GM12878 (cell line): ENCODE data around the gene NPNT. TPM values are rescaled to one million over a fixed set of nuclear protein-coding genes. Genes with fewer than 3 reads are reported as not detected.

Experiments used
- ATAC-seq: fragments of 200-7000 bp; cut with Tn5 transposase; 3 replicates; pipeline ENCODE4 v1.9.1; 2020; ENCODE audit warnings: mild to moderate bottlenecking, moderate library complexity
- BruUV-seq: library from RNA; stranded (reverse); fragments of 400-500 nt; replicated peaks from 2 replicates; lab custom pipeline; 2021; lab: Mats Ljungman, UMichigan
- CTCF ChIA-PET: fragments of 300-600 bp; sonication (Branson Sonifier 250); formaldehyde crosslinking; extraction: SDS; loops from one replicate; lab custom pipeline; 2021; ENCODE audit warnings: inconsistent platforms; lab: Yijun Ruan, JAX
- POLR2A ChIA-PET: fragments of 350-600 bp; formaldehyde crosslinking; extraction: SDS; loops from one replicate; lab custom pipeline; 2021; ENCODE audit warnings: inconsistent platforms; lab: Charles Lee
- RAD21 ChIA-PET: fragments of 300-600 bp; sonication (Branson Sonifier 250); formaldehyde crosslinking; loops from one replicate; lab custom pipeline; 2023; ENCODE audit warnings: antibody characterized with exemption; ENCODE audit not compliant: unreplicated experiment; lab: Charles Lee
- SMC1A ChIA-PET: fragments of 300-600 bp; sonication (Branson Sonifier 250); formaldehyde crosslinking; loops from one replicate; lab custom pipeline; 2023; ENCODE audit not compliant: unreplicated experiment, uncharacterized antibody; lab: Charles Lee
- DNase-seq: peaks from one replicate; pipeline ENCODE4 v3.0.0-alpha.2; 2011; ENCODE audit warnings: low read depth, low spot score
- FAIRE-seq: peaks from 3 replicates; lab custom pipeline; 2011; peaks lifted over from hg19 to GRCh38; lab: Jason Lieb, UNC
- H2AFZ ChIP-seq: 2 replicates; pipeline ENCODE4 v1.6.0; 2011; ENCODE audit warnings: low read depth, low read length, control low read depth; ENCODE audit not compliant: control insufficient read depth
- H3K27ac ChIP-seq: 2 replicates; pipeline ENCODE4 v1.5.1; 2011; ENCODE audit warnings: control low read depth; ENCODE audit not compliant: control insufficient read depth, insufficient read depth
- H3K27me3 ChIP-seq, 2 experiments: replicated peaks in 1 of 2; 2 replicates each; pipeline versions ENCODE4 v1.6.0 to v1.6.1; 2011; ENCODE audit warnings: low read length in 1 of 2; ENCODE audit not compliant: control insufficient read depth in 2 of 2, insufficient read depth in 2 of 2
- H3K36me3 ChIP-seq, 2 experiments: 2 replicates each; pipeline ENCODE4 v1.5.1; 2011; ENCODE audit warnings: low read length in 1 of 2; ENCODE audit not compliant: control insufficient read depth in 2 of 2, insufficient read depth in 2 of 2
- H3K4me1 ChIP-seq: 2 replicates; pipeline ENCODE4 v1.6.1; 2011; ENCODE audit warnings: mild to moderate bottlenecking, low read length, moderate library complexity, mixed read lengths; ENCODE audit not compliant: control insufficient read depth, insufficient read depth
- H3K4me2 ChIP-seq: 2 replicates; pipeline ENCODE4 v1.6.0; 2011; ENCODE audit warnings: control low read depth; ENCODE audit not compliant: control insufficient read depth, insufficient read depth
- H3K4me3 ChIP-seq: fragments of 200-600 bp; sonication (generic); 2 replicates; pipeline ENCODE4 v1.5.1; 2016
- H3K79me2 ChIP-seq: 2 replicates; pipeline ENCODE4 v1.6.0; 2011; ENCODE audit warnings: low read length; ENCODE audit not compliant: control insufficient read depth, insufficient read depth
- H3K9ac ChIP-seq: 2 replicates; pipeline ENCODE4 v1.8.0; 2011; ENCODE audit warnings: low read length, control low read depth, mixed read lengths; ENCODE audit not compliant: control insufficient read depth, insufficient read depth
- H3K9me3 ChIP-seq: replicated peaks from 3 replicates; pipeline ENCODE4 v1.5.1; 2011; ENCODE audit warnings: mild to moderate bottlenecking, low read length; ENCODE audit not compliant: control insufficient read depth, insufficient read depth
- H4K20me1 ChIP-seq: 2 replicates; pipeline ENCODE4 v1.6.0; 2011; ENCODE audit not compliant: control insufficient read depth, insufficient read depth
- BMI1 ChIP-seq: fragments of 450-650 bp; IDR thresholded peaks from 2 replicates; pipeline ENCODE4 v1.6.1; 2016; ENCODE audit warnings: mild to moderate bottlenecking, moderate library complexity, borderline replicate concordance
- CREM ChIP-seq: IDR thresholded peaks from 2 replicates; pipeline ENCODE4 v1.6.1; 2014; ENCODE audit warnings: antibody characterized with exemption, low read depth
- PAX8 ChIP-seq: fragments of 450-650 bp; IDR thresholded peaks from 2 replicates; pipeline ENCODE4 v1.6.1; 2017; ENCODE audit warnings: mild to moderate bottlenecking, moderate library complexity
- TAF1 ChIP-seq: IDR thresholded peaks from 2 replicates; pipeline ENCODE4 v1.6.1; 2011; ENCODE audit warnings: mild to moderate bottlenecking, low read depth, low read length, borderline replicate concordance
- WGBS: methylation state at CpG from one replicate; pipeline ENCODE4 v1.1.6; 2016; ENCODE audit warnings: low lambda C conversion rate; ENCODE audit not compliant: insufficient replicate concordance, insufficient coverage; ENCODE audit errors: missing lambda C conversion rate; 5-methylcytosine and 5-hydroxymethylcytosine counted together
- in situ Hi-C: fragments of 300-500 bp; cut with MboI; formaldehyde crosslinking; loops from 9 replicates; pipeline ENCODE4 v1.14.3; 2018; ENCODE audit warnings: mixed read lengths
- intact Hi-C: fragments of 100-400 bp; cut with micrococcal nuclease; formaldehyde crosslinking; loops from one replicate; pipeline ENCODE4 v1.14.2; 2022; ENCODE audit not compliant: unreplicated experiment
- polyA plus RNA-seq, 11 experiments: library from polyadenylated mRNA; depleted of rRNA in 4 of 11; unstranded in 6 of 11; stranded (reverse) in 5 of 11; fragments of >200 nt; fragmentation: Nextera tagmentation in 4 of 11; fragmentation: Illumina TruSeq in 1 of 11; extraction: Ambion mirVana in 4 of 11; extraction: Trizol in 1 of 11; gene quantifications; 1 replicate in 1 of 11; 2 replicates in 10 of 11; pipeline versions ENCODE4 v1.2.1 to v1.2.3, GENCODE V29; 2011 to 2016; ENCODE audit warnings: inconsistent platforms in 2 of 11, missing spikeins in 2 of 11, low read depth in 1 of 11
- total RNA-seq, 4 experiments: library from RNA; depleted of rRNA in 3 of 4; stranded (reverse); fragments of >200 nt in 3 of 4; fragmentation: Illumina TruSeq in 1 of 4; extraction: Trizol in 1 of 4; gene quantifications; 2 replicates each; pipeline versions ENCODE4 v1.2.1 to v1.2.3, GENCODE V29; 2013 to 2021

Gene NPNT
- total and polyA plus RNA-seq, 10 of the 15 experiments (the other 5 are each of a cell fraction or from before 2014, with no cell fraction given), result 0.18 to 70.5 (median 54.1) TPM

DNA sequence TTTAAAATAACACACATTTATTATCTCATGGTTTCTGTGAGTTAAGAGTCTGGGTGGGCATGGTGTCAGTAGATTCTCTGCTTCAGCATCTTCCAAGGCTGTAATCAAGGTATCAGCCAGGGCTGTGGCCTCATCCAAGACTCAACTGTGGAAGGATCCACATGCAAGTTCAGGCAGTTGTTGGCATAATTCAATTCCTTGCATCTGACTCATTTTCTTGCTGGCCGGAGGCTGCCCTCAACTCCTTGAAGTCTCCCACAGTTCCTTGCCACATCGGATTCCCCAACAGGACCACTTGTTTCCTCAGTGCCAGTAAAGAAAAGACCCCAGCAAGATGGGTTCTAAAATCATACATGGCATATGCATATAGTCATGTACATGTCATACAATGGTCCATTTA lies 93.4 kb downstream of the NPNT start:
- no peak for FAIRE-seq

DNA sequence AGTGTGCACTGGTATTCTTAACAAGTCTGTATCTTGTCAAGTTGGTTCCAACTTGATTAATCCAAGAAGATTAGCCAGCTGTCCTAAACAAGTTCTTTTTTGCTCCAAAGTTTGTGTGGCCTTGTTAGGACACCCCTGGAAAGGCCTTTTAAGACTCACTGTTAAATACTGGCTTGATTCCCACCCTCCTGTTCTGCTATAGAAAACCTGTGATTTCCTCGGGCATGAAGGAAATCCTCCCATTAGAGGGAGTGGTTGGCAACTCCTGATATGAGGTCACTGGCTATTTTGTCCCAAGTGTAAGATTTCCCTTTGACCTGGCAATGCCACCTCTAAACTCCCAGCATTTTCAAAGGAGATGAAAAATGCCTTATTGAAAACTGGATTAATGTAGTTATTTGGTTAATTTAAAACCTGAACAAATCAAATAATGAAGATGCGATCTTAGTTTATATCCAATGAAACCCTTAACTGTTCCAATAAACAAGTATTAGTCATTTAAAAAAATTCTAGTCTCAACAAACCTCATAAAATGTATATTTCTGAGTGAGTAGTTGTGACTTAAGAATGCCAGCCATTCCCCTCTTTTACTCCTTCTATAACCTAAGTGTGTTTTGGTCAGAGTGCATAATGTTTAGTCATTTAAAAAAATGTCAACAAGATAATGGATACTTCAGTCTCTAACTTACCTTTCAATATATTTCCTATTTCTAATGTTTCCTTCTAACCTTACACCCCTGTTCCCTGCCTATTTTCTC lies 94.4 kb downstream of the NPNT start:
- no peak overlapping the region for H3K9ac ChIP-seq
- H3K4me2 ChIP-seq, result no peak overlapping the region
- ATAC-seq (no peak), DNase-seq (no peak), FAIRE-seq (no peak)
- SMC1A ChIA-PET, result no interaction called here
- in situ Hi-C loops, result no loop called here
- H3K4me1 ChIP-seq, result no peaks in the 10 kb centered on the region
- H2AFZ ChIP-seq, result no peak overlapping the region
- no peaks in the 10 kb centered on the region for H3K9me3 ChIP-seq
- intact Hi-C loops, result no loop called here
- H3K27me3 ChIP-seq, result no peaks in the 10 kb centered on the region; a peak in 1 of 4 replicates
- H3K36me3 ChIP-seq, result no peaks in the 10 kb centered on the region
- TF ChIP-seq PAX8 (no peak), TAF1 (no peak)
- RAD21 ChIA-PET, result no interaction called here
- no peak overlapping the region for H3K4me3 ChIP-seq
- no TSS peak for BruUV-seq
- no peak overlapping the region for H3K27ac ChIP-seq
- H3K79me2 ChIP-seq, result no peaks in the 10 kb centered on the region
- WGBS, result 45% methylated on average over 2 of the region's 2 CpGs
- no peaks in the 10 kb centered on the region for H4K20me1 ChIP-seq
- POLR2A ChIA-PET, result no interaction called here
- CTCF ChIA-PET, result no interaction called here

More for the DNA sequence above, 93.4 kb downstream of the NPNT start:
- DNase-seq (no peak), ATAC-seq (no peak)
- Histone ChIP-seq H3K4me2 (no peak overlapping the region), H3K9ac (no peak overlapping the region), H3K79me2 (no peaks in the 10 kb centered on the region), H3K27ac (no peak overlapping the region), H2AFZ (no peak overlapping the region), H3K4me3 (no peak overlapping the region), H3K27me3 (no peaks in the 10 kb centered on the region; a peak in 1 of 4 replicates), H4K20me1 (no peaks in the 10 kb centered on the region), H3K4me1 (no peaks in the 10 kb centered on the region), H3K9me3 (no peaks in the 10 kb centered on the region), H3K36me3 (no peaks in the 10 kb centered on the region)
- SMC1A ChIA-PET, result no interaction called here
- TF ChIP-seq CREM (no peak), BMI1 (no peak)
- POLR2A ChIA-PET, result no interaction called here
- RAD21 ChIA-PET, result no interaction called here
- CTCF ChIA-PET, result no interaction called here
- in situ Hi-C loops, result no loop called here
- intact Hi-C loops, result no loop called here
- no TSS peak for BruUV-seq
- WGBS, result 50% methylated on average over 2 of the region's 2 CpGs
